GM12801 (cell line): Measurements from ENCODE around the gene SPECC1L.

ENCODE experiments used
- TF ChIP-seq, protein P1 (sequence below): IDR thresholded peaks from one replicate; pipeline ENCODE4 v1.5.1; 2011; ENCODE audit warnings: control low read depth; ENCODE audit not compliant: insufficient read length; ENCODE audit errors: extremely low read depth

The SPECC1L gene

DNA sequence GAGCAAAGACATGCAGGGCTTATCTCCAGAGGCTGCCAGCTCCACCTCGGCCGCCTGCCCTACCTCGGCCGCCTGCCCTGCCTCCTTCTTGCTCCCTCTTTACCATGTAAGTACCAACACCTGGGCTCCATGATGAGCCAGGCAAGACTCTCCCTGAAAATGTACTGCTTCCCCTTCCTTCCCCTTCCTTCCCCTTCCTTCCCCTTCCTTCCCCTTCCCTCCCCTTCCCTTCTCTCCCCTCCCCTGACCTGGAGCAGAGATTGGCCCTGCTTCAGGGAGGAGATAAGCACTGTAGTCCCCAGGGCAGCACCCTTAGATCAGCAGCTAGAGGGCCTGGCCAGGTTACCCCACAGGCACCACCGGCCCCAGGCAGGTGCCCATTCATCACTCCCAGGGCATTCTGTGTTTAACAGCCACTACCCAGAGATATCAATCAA is 131.3 kb downstream of the SPECC1L start:
- TF ChIP-seq, protein P1, sequence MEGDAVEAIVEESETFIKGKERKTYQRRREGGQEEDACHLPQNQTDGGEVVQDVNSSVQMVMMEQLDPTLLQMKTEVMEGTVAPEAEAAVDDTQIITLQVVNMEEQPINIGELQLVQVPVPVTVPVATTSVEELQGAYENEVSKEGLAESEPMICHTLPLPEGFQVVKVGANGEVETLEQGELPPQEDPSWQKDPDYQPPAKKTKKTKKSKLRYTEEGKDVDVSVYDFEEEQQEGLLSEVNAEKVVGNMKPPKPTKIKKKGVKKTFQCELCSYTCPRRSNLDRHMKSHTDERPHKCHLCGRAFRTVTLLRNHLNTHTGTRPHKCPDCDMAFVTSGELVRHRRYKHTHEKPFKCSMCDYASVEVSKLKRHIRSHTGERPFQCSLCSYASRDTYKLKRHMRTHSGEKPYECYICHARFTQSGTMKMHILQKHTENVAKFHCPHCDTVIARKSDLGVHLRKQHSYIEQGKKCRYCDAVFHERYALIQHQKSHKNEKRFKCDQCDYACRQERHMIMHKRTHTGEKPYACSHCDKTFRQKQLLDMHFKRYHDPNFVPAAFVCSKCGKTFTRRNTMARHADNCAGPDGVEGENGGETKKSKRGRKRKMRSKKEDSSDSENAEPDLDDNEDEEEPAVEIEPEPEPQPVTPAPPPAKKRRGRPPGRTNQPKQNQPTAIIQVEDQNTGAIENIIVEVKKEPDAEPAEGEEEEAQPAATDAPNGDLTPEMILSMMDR = no peak

DNA sequence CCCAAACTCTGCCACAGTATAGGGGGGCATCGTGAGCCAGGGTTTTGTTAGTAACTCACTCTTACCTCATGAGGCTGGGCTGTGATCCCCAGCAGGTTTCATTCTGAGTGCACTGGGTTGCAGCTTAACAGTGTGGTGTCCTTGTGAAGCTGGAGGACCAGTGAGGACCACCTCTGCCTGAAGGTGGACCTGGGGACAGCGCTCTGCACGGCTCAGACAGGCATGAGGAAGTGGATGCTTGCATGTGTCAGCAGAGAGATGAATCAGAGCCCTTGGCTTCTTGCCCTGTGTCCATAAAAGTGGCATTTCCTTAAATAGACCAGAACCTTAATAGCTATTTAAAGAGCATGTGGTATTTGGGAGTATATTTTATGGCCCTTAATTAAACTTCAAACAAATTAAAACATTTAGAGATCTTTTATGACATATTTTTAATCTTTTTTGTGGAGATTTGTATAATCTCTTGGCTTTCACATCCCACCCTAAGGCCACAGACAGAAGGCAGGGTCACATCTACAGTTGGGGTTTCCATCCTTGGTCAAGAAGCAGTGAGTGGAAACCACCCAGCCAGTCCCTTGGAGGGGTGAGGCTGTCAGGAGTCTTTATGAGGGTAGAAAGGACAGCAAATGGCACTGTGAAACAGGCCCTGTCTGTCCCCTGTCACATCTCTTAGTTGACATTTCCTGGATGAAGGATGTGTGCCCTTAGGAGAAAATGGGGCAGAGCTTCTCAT is 132.0 kb downstream of the SPECC1L start:
- TF ChIP-seq, protein P1 = no peak

DNA sequence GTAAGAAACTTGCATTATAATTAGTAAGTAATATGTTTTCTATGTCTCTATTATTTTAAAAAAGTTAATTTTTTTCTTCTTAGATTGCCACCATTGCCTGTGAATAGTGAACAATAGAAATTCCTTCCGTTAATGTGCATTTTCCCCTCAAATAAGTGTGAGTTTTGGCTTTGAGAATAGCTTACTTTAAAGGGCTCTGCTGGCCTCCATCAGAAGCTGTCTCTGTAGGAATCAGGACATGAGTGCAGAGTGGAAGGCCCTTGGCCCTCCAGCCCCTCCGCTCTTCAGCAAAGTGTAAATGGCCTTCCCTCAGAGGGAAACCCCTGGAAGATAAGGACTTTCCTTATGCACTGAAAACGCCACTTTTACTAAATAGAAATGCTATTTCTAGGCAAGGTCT is 132.7 kb downstream of the SPECC1L start:
- TF ChIP-seq, protein P1 = no peak

DNA sequence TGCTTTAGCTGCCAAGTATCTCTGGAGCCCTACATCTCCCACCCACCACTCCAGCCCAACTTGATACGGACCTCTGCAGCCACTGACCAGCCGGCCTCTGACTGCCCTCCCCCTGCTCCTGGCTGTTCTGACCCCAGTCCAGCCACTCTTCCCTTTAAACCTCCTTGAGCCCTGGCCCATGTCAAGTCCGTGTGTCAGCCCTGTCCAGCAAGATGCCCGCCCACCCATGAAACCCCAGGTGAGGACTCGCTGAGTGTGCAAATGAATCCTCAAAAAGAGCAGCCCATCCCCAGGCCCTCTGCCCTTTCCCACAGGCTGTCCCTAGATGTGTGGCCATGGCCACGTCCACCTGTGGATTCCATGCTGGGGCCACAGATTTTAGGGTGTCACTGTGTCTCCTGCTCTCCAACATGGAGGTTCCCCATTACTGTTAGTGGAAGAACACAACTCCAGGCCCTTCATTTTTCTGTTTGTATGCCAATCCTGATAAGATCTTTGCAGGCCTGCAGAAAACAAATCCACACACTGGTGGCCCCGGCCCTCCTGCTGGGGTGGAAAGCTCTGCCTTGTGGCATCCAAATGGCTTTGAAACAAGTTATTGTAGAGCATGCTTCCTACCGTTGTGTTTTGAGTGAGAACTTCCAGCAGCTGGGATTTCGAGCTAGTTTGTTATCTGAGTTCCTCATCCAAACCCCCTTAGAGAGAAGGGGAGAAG is 134.1 kb downstream of the SPECC1L start:
- TF ChIP-seq, protein P1 = no peak

DNA sequence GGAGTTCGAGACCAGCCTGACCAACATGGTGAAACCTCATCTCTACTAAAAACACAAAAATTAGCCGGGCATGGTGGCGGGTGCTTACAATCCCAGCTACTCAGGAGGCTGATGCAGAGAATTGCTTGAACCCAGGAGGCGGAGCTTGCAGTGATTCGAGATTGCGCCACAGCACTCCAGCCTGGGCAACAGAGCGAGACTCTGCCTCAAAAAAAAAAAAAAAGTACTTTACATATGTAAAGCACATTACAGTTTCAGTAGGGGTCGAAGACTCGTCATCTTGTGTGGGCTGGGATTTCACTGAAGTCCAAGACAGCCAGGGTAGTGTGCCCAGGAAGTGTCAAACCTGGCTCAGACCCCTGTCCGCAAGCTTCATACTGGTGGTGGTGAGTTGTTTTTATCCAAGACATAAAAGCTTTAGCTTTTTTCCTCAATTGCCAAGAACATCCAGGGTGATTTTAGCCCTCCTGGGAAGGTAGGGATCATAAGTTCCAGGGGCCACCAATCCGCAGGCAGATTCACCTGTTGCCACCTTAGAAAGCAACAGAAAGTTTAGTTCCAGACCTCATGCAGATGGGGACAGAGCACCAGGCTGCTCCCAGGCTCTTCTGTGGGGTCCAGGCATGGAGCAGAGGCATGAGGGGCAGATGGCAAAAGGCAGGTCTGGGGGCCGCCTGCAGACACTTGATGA is 135.1 kb downstream of the SPECC1L start:
- TF ChIP-seq, protein P1 = no peak

DNA sequence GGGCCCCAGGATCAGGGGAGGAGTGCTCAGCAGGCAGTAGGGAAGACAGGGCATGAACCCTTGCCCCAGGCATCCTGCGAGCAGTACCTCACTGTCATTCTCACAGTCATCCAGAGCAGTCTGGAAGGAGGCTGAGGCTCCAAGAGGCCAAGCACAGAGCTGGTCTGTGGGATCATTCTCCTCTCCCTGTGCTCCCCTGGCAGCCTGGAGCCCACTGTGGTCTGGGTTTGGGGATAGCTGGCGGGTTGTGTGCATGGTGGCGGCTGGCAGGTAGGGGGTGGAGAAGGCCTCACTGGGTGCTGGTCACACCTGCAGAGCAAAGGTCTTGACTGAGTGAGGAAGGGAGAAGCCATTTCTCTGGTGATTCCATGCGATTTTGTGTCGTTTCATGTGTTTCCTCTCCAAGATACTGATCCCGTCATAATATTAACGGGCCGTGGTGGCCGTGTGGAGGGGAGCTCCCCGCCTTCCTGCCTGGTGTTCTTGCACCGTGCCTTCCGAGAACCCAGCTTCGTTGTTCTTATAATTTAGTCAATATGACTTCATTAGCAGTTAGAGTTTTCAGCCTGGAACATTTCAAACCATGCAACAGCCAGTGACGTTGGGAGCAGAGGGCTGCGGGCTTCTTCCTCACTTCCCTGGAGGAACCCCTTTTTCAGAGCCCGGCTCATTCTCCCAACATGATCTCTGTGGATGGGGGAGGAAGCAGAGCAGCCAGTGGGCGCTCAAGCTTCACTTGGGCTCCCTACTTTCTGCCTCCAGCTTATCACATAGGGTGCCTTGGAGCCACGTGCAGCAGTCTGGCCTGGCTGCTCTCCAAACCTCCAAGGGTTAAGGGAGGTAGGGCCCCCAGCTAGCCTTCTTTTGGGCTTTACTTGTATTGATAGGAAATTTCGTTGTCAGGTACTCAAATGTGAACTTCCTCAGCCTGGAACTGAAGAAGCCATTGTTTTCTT is 136.0 kb downstream of the SPECC1L start:
- TF ChIP-seq, protein P1 = no peak
